ENCODE measurements around the gene NANOS2.

Gene NANOS2

DNA sequence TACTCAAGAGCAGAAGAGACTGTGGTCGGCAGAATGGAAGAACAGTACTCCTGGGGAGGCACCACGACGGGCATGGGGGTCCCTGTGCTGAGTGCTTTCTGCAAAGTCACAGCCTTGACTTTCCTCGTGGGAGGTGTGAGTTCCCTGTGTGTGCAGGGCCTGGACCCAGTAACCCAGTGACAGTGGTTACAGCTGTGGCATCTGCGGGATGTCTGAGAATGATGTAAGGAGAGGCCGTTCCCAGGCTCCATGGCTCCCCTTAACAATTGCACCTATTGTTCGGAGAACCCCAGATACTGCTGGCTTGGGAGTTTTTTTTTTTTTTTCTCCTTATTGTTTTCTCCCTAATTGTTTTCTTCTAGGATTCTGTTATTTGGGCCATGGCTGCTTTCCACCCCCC is 5.1 kb upstream of the NANOS2 start:
- Histone ChIP-seq H2AFZ (ENCODE audit: low read depth, low read length) (no peak overlapping the region), H2AK5ac (ENCODE audit: low read length, severe bottlenecking) (no peak overlapping the region), H2BK5ac (ENCODE audit: low read depth, low read length, poor library complexity, severe bottlenecking) (no peak overlapping the region), H3K4me3 (ENCODE audit: insufficient read depth in 1 of 2, low read depth in 1 of 2, low read length in 2 of 2) (no peak overlapping the region), H3K79me1 (replicated peaks; ENCODE audit: low read length, poor library complexity, severe bottlenecking) (no peaks in the 10 kb centered on the region), H4K8ac (ENCODE audit: low read length) (no peak overlapping the region), H3K9ac (ENCODE audit: low read length) (no peak overlapping the region), H3K14ac (ENCODE audit: low read length in 2 of 2) (no peak overlapping the region), H2BK120ac (ENCODE audit: low read depth, low read length) (no peak overlapping the region), H3K36me3 (ENCODE audit: control insufficient read depth in 1 of 2, insufficient read depth in 2 of 2, low read depth in 1 of 2, low read length in 2 of 2) (no peaks in the 10 kb centered on the region), H3K23ac (ENCODE audit: low read length in 2 of 2) (no peak overlapping the region), H2BK12ac (ENCODE audit: low read length in 2 of 2) (no peak overlapping the region), H3K4ac (ENCODE audit: low read depth in 1 of 2, low read length in 2 of 2) (no peak overlapping the region), H3K27me3 (ENCODE audit: control insufficient read depth in 1 of 2, insufficient read depth in 1 of 2, low read length in 2 of 2) (peaks cover 9 to 40% of the 10 kb centered on the region in 2 experiments), H3K27ac (ENCODE audit: low read length, poor library complexity, severe bottlenecking) (no peak overlapping the region), H4K91ac (ENCODE audit: low read length) (no peak overlapping the region), H3K9me3 (ENCODE audit: control insufficient read depth, low read length) (no peaks in the 10 kb centered on the region), H3K4me1 (ENCODE audit: control insufficient read depth, insufficient read depth, low read depth, low read length) (no peaks in the 10 kb centered on the region), H3K18ac (ENCODE audit: low read depth in 1 of 2, low read length in 2 of 2) (no peak overlapping the region), H3K4me2 (ENCODE audit: low read length, poor library complexity, severe bottlenecking) (no peak overlapping the region), H2BK15ac (ENCODE audit: low read depth, poor library complexity, severe bottlenecking) (no peak overlapping the region)
- DNase-seq = no peak
- 84% methylated on average over 6 of the region's 7 CpGs for WGBS

DNA sequence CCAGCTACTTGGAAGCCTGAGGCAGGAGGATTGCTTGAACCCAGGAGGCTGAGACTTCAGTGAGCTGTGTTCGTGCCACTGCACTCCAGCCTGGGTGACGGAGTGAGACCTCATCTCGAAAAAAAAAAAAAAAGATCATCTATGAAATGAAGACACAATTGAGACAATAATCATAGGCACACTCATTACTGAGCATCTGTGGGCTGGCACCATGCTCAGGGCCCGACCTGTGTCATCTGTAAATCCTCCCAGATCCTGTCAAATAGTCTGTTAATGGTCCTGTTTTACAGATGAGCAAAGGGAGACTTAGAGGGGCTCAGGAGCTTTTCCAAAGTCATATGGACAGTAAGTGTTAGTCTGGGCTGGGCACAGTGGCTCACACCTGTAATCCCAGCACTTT is 4.1 kb upstream of the NANOS2 start:
- Histone ChIP-seq H3K4ac (ENCODE audit: low read depth in 1 of 2, low read length in 2 of 2) (no peak overlapping the region), H3K14ac (ENCODE audit: low read length in 2 of 2) (no peak overlapping the region), H3K79me1 (replicated peaks; ENCODE audit: low read length, poor library complexity, severe bottlenecking) (no peaks in the 10 kb centered on the region), H3K18ac (ENCODE audit: low read depth in 1 of 2, low read length in 2 of 2) (no peak overlapping the region), H3K27ac (ENCODE audit: low read length, poor library complexity, severe bottlenecking) (no peak overlapping the region), H3K36me3 (ENCODE audit: control insufficient read depth in 1 of 2, insufficient read depth in 2 of 2, low read depth in 1 of 2, low read length in 2 of 2) (no peaks in the 10 kb centered on the region), H2AK5ac (ENCODE audit: low read length, severe bottlenecking) (no peak overlapping the region), H3K4me3 (ENCODE audit: insufficient read depth in 1 of 2, low read depth in 1 of 2, low read length in 2 of 2) (no peak overlapping the region), H3K27me3 (ENCODE audit: control insufficient read depth in 1 of 2, insufficient read depth in 1 of 2, low read length in 2 of 2) (peaks cover 9 to 49% of the 10 kb centered on the region in 2 experiments), H2BK15ac (ENCODE audit: low read depth, poor library complexity, severe bottlenecking) (no peak overlapping the region), H3K4me1 (ENCODE audit: control insufficient read depth, insufficient read depth, low read depth, low read length) (no peaks in the 10 kb centered on the region), H3K23ac (ENCODE audit: low read length in 2 of 2) (no peak overlapping the region), H2BK5ac (ENCODE audit: low read depth, low read length, poor library complexity, severe bottlenecking) (no peak overlapping the region), H3K4me2 (ENCODE audit: low read length, poor library complexity, severe bottlenecking) (no peak overlapping the region), H2BK120ac (ENCODE audit: low read depth, low read length) (no peak overlapping the region), H3K9me3 (ENCODE audit: control insufficient read depth, low read length) (no peaks in the 10 kb centered on the region), H2BK12ac (ENCODE audit: low read length in 2 of 2) (no peak overlapping the region), H3K9ac (ENCODE audit: low read length) (no peak overlapping the region), H2AFZ (ENCODE audit: low read depth, low read length) (no peak overlapping the region), H4K8ac (ENCODE audit: low read length) (no peak overlapping the region), H4K91ac (ENCODE audit: low read length) (no peak overlapping the region)
- DNase-seq = no peak
- 72% methylated on average over 3 of the region's 4 CpGs for WGBS

DNA sequence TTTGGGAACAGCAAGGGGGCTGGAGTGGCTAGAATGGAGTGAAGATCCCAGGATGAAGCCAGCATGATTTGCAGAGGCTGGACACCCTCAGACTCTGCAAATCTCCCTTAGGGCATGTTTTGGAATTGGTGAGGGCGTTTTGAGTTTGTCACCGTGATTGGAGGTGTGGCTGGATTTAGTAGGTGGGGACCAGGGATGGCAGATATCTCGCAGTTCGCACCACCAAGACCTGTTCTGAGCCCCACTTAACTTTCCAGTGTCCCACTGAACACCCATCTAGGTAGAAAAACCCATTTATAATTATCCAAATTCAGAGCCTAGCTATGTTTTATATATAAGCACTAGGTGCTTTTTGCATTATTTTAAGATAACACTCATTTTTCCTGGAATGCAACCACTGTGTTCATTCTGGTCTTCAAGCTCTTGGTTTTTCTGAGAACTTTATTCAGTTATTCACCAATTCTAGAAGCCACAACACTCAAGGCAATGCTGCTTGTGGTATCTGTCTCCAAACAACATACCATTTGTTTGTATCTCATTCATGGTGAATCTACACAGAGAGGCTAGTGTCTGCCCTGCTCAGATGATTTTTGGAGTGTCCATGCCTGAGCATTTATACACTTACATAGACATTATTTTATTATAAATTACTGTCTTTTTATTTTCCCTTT is 3.0 kb upstream of the NANOS2 start:
- H2BK12ac ChIP-seq (ENCODE audit: low read length in 2 of 2) = no peak overlapping the region
- H3K4me1 ChIP-seq (ENCODE audit: control insufficient read depth, insufficient read depth, low read depth, low read length) = no peaks in the 10 kb centered on the region
- no peak overlapping the region for H2BK120ac ChIP-seq (ENCODE audit: low read depth, low read length)
- H3K4me2 ChIP-seq (ENCODE audit: low read length, poor library complexity, severe bottlenecking) = no peak overlapping the region
- no peak overlapping the region for H3K9ac ChIP-seq (ENCODE audit: low read length)
- H2BK15ac ChIP-seq (ENCODE audit: low read depth, poor library complexity, severe bottlenecking) = no peak overlapping the region
- H3K36me3 ChIP-seq (ENCODE audit: control insufficient read depth in 1 of 2, insufficient read depth in 2 of 2, low read depth in 1 of 2, low read length in 2 of 2) = no peaks in the 10 kb centered on the region
- H3K9me3 ChIP-seq (ENCODE audit: control insufficient read depth, low read length) = no peaks in the 10 kb centered on the region
- 80% methylated on average over 1 of the region's 4 CpGs for WGBS
- no peak overlapping the region for H3K27ac ChIP-seq (ENCODE audit: low read length, poor library complexity, severe bottlenecking)
- no peaks in the 10 kb centered on the region for H3K79me1 ChIP-seq (replicated peaks; ENCODE audit: low read length, poor library complexity, severe bottlenecking)
- no peak overlapping the region for H3K18ac ChIP-seq (ENCODE audit: low read depth in 1 of 2, low read length in 2 of 2)
- H4K91ac ChIP-seq (ENCODE audit: low read length) = no peak overlapping the region
- no peak overlapping the region for H2BK5ac ChIP-seq (ENCODE audit: low read depth, low read length, poor library complexity, severe bottlenecking)
- no peak for DNase-seq
- no peak overlapping the region for H3K14ac ChIP-seq (ENCODE audit: low read length in 2 of 2)
- H3K4me3 ChIP-seq (ENCODE audit: insufficient read depth in 1 of 2, low read depth in 1 of 2, low read length in 2 of 2) = no peak overlapping the region
- H3K27me3 ChIP-seq (ENCODE audit: control insufficient read depth in 1 of 2, insufficient read depth in 1 of 2, low read length in 2 of 2) = peaks cover 9 to 57% of the 10 kb centered on the region in 2 experiments
- no peak overlapping the region for H2AK5ac ChIP-seq (ENCODE audit: low read length, severe bottlenecking)
- H3K4ac ChIP-seq (ENCODE audit: low read depth in 1 of 2, low read length in 2 of 2) = no peak overlapping the region
- H4K8ac ChIP-seq (ENCODE audit: low read length) = no peak overlapping the region
- no peak overlapping the region for H3K23ac ChIP-seq (ENCODE audit: low read length in 2 of 2)
- H2AFZ ChIP-seq (ENCODE audit: low read depth, low read length) = no peak overlapping the region

DNA sequence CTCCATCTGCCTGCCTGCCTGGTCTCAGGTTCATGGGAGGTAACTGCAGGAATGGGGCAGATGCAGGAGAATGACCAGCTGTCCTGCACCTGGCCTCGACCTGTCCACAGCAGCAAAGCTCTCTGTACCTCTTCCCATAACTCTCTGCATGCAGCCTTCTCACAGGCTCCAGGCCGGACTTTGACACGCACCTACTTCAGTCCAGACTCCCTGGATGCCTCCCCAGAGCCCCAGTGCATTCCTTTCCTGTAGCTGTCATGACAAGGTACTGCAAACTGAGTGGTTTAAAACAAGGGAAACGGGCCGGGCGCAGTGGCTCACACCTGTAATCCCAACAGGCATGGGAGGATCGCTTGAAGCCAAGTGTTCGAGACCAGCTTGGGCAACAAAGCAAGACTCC is 3.3 kb downstream of the NANOS2 start:
- no peak overlapping the region for H3K4me2 ChIP-seq (ENCODE audit: low read length, poor library complexity, severe bottlenecking)
- no peaks in the 10 kb centered on the region for H3K36me3 ChIP-seq (ENCODE audit: control insufficient read depth in 1 of 2, insufficient read depth in 2 of 2, low read depth in 1 of 2, low read length in 2 of 2)
- no peak overlapping the region for H2BK12ac ChIP-seq (ENCODE audit: low read length in 2 of 2)
- no peaks in the 10 kb centered on the region for H3K4me1 ChIP-seq (ENCODE audit: control insufficient read depth, insufficient read depth, low read depth, low read length)
- H3K9me3 ChIP-seq (ENCODE audit: control insufficient read depth, low read length) = no peaks in the 10 kb centered on the region
- 72% methylated on average over 8 of the region's 8 CpGs for WGBS
- no peak overlapping the region for H3K4ac ChIP-seq (ENCODE audit: low read depth in 1 of 2, low read length in 2 of 2)
- peaks cover 0 to 44% of the 10 kb centered on the region in 2 experiments for H3K27me3 ChIP-seq (ENCODE audit: control insufficient read depth in 1 of 2, insufficient read depth in 1 of 2, low read length in 2 of 2)
- no peak overlapping the region for H3K18ac ChIP-seq (ENCODE audit: low read depth in 1 of 2, low read length in 2 of 2)
- no peak for DNase-seq
- H3K4me3 ChIP-seq (ENCODE audit: insufficient read depth in 1 of 2, low read depth in 1 of 2, low read length in 2 of 2) = no peak overlapping the region
- H4K91ac ChIP-seq (ENCODE audit: low read length) = no peak overlapping the region
- H2BK15ac ChIP-seq (ENCODE audit: low read depth, poor library complexity, severe bottlenecking) = no peak overlapping the region
- no peak overlapping the region for H3K27ac ChIP-seq (ENCODE audit: low read length, poor library complexity, severe bottlenecking)
- no peak overlapping the region for H2BK5ac ChIP-seq (ENCODE audit: low read depth, low read length, poor library complexity, severe bottlenecking)
- H2AK5ac ChIP-seq (ENCODE audit: low read length, severe bottlenecking) = no peak overlapping the region
- H2BK120ac ChIP-seq (ENCODE audit: low read depth, low read length) = no peak overlapping the region
- no peak overlapping the region for H2AFZ ChIP-seq (ENCODE audit: low read depth, low read length)
- H3K23ac ChIP-seq (ENCODE audit: low read length in 2 of 2) = peak overlapping the region in 1 of 2 experiments; percentile 17
- H3K79me1 ChIP-seq (replicated peaks; ENCODE audit: low read length, poor library complexity, severe bottlenecking) = no peaks in the 10 kb centered on the region
- H3K9ac ChIP-seq (ENCODE audit: low read length) = no peak overlapping the region
- H3K14ac ChIP-seq (ENCODE audit: low read length in 2 of 2) = no peak overlapping the region
- no peak overlapping the region for H4K8ac ChIP-seq (ENCODE audit: low read length)
